SW 1271 (cell line): ENCODE data around the gene ANO7.

ENCODE experiments used
- DNase-seq, 2 experiments: peaks; one replicate each; lab custom pipeline; 2025; lab: John Stamatoyannopoulos, UW

Gene ANO7

DNA sequence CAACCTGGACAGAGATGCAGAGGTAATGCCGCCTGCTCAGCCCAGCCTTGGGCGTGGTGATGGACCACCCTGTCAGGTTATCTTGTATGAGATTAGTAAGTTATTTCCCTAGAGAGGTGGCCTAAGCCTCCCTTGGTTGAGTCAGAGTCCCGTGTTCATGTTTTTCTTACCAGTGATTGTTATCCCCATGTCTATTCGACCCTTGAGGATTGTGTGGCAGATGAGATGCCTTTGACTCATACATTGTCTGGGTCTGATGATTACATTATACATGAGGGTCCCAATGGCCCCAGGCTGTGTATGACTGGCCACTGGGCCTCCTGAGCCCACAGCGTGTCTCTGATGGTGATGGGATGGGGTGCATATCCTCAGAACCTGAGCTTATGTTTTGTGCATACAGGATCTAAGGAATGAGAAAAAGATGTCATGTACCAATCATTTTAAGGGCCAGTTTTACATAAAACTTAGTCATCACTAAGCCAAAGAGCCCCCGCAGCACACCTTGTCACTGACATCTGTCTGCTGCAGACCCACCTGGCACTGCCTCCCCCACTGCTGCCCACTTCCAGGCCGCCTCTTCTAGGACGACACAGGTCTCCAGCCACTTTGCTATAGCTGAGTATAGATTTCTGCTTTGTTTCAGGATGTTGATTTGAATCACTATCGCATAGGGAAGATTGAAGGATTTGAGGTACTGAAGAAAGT lies 30.5 kb upstream of the ANO7 start:
- no peak for DNase-seq

DNA sequence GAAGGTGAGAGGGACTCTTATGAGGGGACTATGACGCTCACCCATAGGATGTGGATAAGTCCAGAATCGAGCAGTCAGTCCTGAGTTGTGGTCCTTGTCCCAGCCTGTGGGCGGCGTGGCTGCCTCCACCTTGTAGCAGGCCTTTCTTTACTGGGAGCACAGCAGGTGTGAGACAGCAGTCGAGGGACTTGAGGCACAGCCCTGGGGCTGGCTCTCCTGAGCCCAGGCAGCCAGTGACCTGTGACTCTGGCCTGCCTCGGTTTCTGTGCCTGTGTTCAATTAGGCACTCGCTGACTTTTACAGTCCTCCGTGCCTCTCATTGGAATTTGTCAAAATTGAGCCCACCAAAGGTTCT lies 30.0 kb upstream of the ANO7 start:
- DNase-seq = no peak

DNA sequence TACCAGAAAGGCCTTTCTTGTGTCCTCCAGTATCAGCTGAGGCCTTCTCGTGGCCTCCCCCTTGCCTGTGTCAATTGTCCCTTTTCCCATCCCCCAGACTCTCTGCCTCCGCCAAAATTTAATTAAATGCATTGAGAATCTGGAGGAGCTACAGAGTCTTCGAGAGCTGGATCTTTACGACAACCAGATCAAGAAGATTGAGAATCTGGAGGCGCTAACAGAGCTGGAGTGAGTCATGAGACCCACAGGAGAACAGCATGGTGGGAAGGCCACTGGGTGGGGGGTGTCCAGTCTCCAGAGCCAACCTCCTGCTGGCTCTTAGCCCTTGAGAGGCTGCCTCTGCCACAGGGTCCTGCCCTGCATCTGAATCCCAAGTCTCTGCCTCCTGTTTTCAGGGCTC lies 29.4 kb upstream of the ANO7 start:
- DNase-seq = no peak

DNA sequence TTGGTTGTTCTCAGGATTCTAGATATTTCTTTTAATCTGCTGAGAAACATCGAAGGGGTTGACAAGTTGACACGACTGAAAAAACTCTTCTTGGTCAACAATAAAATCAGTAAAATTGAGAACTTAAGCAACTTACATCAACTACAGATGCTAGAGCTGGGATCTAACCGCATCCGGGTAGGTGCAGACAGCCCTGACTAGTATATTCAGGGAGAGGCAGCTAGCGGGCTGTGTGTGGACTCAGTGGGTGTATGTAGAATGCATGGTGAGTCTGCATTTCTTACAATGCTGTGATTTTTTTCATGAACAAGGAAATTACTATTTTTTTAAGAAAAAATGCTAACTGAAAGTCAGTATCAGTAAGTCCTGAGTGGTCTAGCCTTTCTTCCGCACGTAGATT lies 28.2 kb upstream of the ANO7 start:
- DNase-seq = no peak

DNA sequence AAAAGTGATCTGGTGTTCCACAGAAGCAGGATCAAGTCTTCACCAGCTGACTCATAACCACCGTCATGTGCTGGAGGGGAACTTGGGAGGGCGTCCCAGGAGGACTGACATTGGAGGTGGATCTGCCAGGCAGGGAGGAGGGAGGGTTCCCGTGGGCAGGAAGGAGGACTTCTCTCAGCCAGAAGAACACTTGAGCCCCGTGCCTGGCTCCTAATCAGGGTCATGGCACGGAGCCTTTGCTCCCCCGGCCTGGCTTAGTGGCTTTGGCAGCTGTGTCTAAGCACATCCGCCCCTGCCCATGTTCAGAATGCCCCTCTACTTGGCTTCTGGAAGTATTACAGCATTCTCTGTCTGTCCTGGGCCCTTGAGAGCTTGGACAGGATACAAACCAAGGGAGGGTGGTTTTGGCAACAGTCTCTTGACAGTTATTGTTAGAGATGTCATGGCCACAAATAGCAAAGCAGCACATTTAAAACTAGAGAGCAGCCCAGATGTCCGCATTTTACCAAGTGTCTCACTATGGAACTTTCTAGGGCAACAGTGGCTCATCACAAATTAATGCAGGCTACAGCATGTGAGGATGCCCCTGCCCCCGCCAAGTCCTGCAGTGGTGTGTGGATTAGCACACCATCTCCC lies 26.7 kb upstream of the ANO7 start:
- DNase-seq = no peak

DNA sequence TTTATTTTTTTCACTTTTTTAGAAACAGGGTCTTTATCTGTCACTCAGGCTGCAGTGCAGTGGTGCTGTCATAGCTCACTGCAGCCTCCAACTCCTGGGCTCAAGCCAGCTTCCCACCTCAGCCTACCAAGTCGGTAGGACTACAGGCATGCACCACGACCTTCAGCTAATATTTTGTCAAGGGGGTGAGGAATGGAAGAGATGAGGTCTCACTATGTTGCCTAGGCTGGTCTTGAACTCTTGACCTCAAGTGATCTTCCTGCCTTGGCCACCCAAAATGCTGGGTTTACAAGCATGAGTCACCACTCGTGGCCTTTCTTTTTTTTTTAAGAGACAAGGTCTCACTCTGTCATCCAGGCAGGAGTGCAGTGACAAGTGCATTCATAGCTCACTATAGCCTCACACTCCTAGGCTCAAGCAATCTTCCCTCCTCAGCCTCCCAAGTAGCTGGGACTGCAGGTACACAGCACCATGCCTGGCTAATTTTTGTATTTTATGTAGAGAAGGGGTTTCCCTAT lies 24.8 kb upstream of the ANO7 start:
- DNase-seq = no peak

DNA sequence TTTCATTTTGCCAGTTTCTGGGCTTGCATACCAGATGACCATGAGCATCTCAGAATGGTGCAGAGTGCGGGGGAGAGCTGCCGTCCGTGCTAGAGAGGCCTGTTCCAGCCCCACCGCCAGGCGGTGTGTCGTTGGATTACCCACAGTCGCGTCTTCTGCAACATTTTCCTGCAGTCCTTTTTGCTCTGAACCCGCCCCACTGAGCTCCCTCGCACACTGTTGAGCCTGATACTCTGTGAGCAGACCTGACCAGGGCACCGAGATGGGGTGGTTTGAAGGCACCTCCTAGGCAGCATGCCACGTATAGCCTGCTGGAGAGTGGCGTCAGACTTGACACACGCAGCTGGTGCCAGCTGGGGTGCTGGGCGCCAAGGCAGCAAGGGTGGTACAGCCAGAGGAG lies 20.1 kb upstream of the ANO7 start:
- DNase-seq = no peak

DNA sequence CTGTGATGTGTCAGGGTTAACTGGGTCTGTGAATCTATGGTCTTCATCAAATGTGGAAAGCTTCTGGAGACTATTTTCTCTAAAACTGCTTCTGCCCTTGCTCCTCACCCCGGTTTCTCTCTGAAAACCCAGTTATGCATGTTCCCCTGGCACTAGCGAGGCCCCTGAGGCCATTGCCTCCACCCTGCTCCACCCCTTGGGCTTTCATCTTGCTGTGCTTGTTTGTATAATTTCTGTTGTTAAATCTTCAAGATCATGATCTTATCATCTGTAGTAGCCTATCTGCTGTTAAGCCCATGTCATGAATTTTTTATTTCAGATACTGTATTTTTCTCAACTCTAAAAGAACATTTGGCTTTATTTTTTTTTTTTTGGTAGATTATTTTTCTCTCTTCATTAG lies 14.9 kb upstream of the ANO7 start:
- DNase-seq = no peak

DNA sequence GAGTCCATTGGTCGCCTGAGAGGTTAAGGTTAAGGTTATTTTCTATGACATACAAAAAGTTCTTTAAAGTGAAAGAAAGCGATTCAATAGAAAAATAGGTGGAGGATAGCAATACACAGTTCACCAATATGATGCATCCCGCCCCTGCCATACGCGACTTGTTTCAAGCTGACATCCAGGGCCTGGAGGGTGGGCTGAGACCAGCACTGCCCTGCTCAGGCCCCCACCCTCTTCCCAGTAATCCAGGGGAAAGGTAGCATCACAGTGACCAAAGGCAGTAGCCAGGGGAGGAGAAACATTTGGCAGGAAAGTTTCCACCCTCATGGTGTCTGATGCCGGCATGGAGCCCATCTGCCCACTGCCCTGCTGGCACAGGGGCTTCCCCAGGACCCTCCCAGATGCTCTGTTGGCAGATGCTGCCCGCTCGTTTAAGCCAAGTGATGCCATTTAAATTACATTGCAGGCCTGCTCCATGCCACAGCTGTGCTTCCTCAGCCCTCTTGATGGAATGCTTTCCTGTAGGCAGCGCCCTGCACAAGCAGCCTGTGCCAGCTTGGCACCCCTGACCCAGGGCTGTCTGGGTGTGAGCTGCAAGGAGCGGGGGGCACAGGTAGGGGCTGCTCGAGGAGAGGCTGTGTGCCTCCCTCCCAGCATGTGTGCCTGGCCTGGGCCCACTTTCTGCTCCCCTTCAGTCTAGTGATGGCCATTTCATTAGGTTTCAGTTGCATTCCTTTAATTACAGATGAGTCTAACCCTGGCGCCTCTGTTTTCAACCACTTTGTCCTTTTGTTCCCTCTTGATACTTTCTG lies 10.7 kb upstream of the ANO7 start:
- no peak for DNase-seq

DNA sequence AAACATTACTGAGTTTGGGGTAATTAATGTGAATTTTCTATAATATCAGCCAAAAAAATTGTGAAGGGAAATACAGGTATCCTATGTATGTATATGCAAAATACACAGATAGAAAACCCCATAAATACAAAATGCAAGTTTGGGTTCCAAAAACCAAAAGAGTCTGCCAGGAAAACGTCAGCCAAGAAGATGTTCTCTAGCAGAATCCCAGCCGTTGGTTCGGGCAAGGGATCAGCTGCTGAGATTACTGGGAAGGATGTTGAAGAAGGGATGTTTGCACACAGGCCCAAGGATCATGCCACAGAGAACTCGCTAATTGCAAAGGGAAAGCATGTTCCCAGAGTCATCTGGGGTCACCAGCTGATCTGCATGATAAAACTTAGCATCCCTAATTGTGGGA lies 9.5 kb upstream of the ANO7 start:
- DNase-seq = no peak

DNA sequence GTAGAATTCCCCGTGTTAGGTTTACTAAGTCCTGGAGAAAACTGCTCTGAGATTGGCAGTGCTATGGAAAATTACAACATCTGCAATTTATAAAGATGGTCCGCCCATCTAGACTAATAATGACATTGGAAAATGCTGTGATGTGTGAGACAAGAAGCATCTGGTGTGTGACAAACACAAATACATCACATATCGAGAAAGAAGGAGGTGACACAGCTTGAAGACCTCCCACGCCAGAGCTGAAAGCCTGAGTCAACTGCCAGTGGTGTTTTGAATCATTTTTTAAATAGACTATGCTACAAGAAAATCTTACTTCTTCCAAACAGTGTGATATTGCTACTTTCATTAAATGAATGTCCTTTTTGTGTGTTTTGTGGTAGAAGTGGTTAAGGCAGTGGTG lies 8.6 kb upstream of the ANO7 start:
- no peak for DNase-seq

DNA sequence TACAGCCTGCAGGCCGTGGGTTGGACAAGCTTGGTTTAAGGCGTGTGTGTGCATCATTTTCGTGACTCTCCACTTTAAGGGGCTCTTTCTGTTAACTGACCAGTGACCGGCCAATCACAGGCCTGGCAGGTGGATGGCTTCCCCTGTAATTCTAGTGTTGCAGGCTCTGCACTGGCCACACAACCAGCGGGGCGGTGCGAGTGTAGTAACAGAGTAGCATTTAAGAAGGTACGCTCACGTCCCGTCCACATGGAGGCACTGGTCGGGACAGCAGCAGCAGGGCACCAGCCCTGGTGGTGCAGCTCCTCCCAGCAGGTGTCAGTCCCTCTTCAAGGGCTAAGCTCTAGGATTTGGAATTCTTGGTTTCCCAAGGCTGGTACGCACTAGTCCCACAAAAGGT lies 8.0 kb upstream of the ANO7 start:
- DNase-seq = no peak

DNA sequence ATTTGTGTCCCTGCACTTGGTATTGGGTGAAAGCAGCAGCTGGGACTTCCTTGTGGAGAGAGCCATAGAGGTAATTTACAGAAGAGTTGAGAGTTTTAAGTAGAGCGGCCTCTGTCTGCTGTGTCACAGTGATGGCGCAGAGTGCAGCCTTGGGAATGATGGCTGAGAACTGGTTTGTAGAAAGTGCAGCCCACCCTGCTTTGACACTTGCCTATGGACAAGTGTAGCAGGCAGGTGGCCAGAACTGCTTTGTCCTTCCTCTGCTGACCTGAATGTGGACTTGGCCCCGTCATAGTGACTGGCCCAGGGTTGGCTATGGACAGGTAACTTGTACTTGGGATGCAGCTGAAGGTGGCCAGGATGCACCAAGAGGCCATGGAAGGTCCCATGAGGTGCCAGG lies 6.4 kb upstream of the ANO7 start:
- DNase-seq = no peak

DNA sequence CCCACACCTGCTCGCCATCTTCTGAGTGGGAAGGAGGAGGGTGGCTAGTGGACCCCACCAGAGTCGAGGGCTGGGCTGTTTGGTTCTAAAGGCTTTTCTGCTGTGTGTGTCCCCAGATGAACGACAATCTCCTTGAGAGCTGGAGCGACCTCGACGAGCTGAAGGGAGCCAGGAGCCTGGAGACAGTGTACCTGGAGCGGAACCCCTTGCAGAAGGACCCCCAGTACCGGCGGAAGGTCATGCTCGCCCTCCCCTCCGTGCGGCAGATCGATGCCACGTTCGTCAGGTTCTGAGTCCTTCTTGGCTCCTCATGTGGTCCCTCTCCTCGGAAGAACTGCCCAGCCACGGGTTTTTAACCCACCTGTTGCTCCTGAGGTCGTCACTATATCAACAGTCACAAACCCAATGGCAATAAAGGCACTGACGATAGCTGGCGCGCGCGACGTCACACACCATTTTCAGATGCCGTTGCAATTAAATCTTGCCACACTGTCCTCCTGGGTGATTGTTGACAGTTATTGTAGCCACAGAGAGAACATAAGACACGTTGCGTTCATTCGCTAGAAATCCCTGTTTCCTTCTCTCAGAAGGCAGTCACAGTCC lies 5.8 kb upstream of the ANO7 start:
- DNase-seq = no peak

DNA sequence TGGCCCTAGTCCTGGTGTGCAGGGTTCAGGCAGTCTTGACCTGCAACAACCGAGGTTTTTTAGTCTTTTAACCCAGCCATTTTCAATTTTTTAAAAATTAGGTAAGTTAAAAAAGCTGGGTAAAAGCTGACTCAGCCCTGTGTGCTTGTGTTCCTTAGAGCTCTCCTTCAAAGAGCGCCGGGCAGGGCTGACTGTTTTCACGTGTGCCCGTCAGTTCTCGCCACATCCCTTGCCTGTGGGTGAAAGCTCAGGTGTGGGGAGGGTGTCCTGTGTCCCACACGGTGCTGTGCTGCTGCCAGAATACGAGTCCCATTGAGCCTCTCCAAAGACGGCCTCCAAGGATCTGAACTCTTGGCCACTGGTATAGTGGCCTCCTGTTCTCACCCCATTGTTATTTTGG lies 5.3 kb upstream of the ANO7 start:
- no peak for DNase-seq

DNA sequence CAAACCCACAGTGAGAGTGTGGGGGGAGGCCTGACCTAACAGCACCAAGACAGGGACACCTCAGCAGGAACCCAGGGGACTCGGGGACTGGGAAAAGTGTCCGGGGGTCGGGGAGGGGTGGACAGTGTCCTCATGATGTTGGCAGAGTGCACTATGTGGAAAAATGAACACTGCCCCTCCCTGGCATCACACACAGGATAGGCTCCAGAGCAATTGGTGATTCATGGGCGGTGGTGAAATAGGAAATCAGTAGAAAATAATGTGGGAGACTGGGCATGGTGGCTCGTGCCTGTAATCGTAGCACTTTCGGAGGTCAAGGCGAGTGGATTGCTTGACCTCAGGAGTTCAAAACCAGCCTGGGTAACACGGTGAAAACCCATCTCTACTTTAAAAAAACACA lies 3.6 kb upstream of the ANO7 start:
- DNase-seq = no peak

DNA sequence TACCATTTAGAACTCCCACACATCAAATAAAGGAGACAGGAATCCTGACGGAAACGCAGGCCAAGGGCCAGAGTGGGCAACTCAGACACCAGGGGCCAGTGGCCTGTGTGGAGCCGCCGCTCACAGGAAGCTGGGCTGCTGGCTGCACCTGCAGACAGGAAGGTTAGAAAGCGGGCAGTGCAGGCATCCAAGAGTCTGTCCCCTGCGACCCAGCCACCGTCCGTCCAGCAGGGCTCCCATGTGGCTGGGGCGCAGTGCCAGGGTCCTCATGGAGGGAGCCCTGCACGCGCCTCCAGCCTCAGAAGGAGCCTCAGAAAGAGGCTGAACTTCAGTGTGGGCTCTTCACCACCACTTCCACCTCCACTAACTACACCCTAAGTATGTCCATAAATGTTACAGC lies 2.5 kb upstream of the ANO7 start:
- no peak for DNase-seq

DNA sequence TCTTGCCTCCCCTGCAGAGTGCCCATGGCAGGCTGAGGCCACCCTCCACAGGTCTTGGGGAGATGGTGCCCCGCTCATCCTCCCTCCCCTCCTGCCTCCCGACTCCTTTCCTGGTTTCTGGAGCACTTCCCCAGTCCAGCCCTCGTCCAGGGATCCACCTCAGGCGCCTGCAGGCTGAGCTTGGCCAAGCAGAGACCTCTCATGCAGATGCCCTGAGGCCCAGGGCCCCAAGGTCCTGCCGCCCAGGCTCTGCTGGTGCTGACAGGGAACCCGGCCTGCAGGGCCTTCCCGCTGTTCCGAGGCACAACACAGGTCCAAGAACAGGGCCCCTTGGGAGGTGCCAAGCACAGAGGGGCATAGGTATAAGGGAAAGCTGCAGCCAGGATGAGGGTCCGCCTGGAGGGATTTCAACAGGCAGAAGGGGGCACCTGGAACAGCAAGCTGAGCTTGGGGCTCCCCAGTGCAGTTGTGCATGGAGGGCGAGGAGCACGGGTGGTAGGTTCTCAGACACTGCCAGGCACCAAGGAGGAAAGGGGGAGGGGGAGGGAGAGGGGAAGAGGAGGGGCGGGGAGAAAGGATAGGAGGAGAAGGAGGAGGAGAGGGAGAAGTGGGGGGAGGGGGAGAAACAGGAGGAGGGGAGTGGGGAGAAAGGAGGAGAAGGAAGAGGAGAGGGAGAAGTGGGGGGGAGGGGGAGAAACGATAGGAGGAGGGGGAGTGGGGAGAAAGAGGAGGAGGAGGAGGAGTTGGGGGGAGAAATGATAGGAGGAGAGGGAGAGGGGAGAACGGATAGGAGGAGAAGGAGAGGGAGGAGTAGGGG lies 1.2 kb upstream of the ANO7 start:
- no peak for DNase-seq

DNA sequence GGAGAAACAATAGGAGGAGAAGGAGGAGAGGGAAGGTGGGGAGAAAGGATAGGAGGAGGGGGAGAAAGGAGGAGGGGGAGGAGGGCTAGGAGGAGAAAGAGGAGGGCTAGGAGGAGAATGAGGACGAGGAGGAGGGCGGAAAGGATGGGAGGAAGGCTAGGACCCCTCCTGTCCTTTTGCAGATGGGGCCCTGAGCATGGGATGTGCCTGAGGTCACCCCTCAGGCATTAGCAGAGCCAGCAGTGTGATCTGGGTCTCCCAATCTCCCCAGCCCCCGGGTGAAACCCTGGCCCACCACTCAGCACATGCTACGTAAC lies 601 bp upstream of the ANO7 start:
- DNase-seq = no peak

DNA sequence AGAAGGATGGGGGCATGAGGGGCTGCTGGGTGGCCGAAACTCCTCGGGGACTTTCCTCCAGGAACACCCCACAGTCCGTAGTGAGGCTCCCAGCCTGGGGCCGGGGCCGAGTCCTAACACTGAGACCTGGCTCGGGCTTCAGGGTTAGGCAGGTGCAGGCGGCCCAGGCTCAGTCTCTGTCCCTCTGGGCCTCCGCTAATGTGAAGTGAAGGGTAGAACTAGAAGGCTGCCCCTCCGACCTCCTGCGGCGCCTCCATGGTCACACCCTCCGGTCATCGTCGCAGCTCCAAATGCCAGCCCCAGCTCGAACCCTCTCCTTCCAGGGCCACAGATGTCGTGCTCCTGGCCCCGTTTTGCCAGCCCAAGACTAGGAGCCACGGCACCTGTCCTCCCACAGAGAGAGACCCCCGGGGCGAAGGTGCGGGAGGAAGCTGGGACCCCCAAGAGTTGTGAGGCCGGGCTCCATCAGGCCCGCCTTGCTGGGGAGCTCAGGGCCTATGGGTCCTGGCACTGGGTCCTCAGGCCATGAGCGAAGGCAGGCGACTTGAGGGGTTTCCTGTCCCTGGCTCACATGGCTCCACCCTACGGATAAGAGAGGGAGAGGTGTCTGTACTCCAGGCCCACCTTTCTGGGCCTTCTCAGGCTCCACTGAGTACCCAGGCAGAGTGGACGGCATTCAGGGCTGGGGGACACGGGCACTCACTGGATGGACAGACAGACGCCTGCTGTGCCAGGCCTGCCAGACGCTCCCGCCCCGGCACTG lies 797 bp downstream of the ANO7 start:
- no peak for DNase-seq

DNA sequence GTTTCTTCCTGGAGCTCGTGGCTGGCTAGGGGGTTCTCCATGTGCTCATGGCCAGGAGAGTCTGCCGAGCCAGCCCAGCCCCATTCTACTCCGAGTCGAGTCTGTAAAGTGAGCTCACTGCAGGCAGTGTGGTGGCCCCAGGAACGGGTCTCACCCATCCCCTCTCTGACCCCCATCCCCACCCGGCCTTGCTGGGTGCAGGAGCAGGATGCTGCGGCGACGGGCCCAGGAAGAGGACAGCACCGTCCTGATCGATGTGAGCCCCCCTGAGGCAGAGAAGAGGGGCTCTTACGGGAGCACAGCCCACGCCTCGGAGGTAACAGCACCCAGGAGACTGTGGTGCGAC lies 1.4 kb downstream of the ANO7 start:
- no peak for DNase-seq
